Fibroblast of gingiva (primary cell): ENCODE measurements around the gene SKA2.
"Not testable (repeated sequence)": the region's sequence is repeated elsewhere in the genome, so short reads cannot be mapped to it uniquely, and the experiment has no call there.

Experiments
- DNase-seq: peaks from one replicate; pipeline ENCODE4 v3.0.0-alpha.2; 2011; ENCODE audit warnings: low read depth

Gene SKA2

GRCh38 chr17:59094861-59095530 is 60.0 kb downstream of the SKA2 start:
- DNase-seq: no peak

GRCh38 chr17:59093702-59094231 is 61.2 kb downstream of the SKA2 start:
- peak; percentile 88 for DNase-seq

GRCh38 chr17:59093145-59093701 is 61.8 kb downstream of the SKA2 start:
- DNase-seq: no peak

GRCh38 chr17:59090593-59090992 is 64.4 kb downstream of the SKA2 start:
- not testable (repeated sequence) for DNase-seq

GRCh38 chr17:59084154-59084553 is 70.8 kb downstream of the SKA2 start:
- no peak for DNase-seq

- DNase-seq: peak; percentile 58
Observed at GRCh38 chr17:59074494-59074893, 80.5 kb downstream of the SKA2 start.

- no peak for DNase-seq
Observed at GRCh38 chr17:59073972-59074371, 81.0 kb downstream of the SKA2 start.

GRCh38 chr17:59069856-59070255 is 85.1 kb downstream of the SKA2 start:
- DNase-seq: no peak

- no peak for DNase-seq
Observed at GRCh38 chr17:59067756-59068155, 87.2 kb downstream of the SKA2 start.

GRCh38 chr17:59067340-59067739 is 87.6 kb downstream of the SKA2 start:
- DNase-seq: no peak

GRCh38 chr17:59062509-59062908 is 92.5 kb downstream of the SKA2 start:
- no peak for DNase-seq
